Activated T-helper 1 cell treated with Interleukin-2 at 50 U/mL for 16 hours (primary cell): ENCODE data around the gene PLD2.
"Not testable (repeated sequence)": the region's sequence is repeated elsewhere in the genome, so short reads cannot be mapped to it uniquely, and the experiment has no call there.

Experiments
- DNase-seq: peaks from one replicate; pipeline ENCODE4 v3.0.0-alpha.2; 2020; ENCODE audit warnings: low read depth

Gene PLD2

GRCh38 chr17:4836221-4836620 lies 29.3 kb downstream of the PLD2 start:
- no peak for DNase-seq

- no peak for DNase-seq
Measured at GRCh38 chr17:4837471-4838308, 30.7 kb downstream of the PLD2 start.

GRCh38 chr17:4838309-4838785 lies 31.4 kb downstream of the PLD2 start:
- DNase-seq, result no peak

- DNase-seq, result no peak
Measured at GRCh38 chr17:4839221-4839620, 32.3 kb downstream of the PLD2 start.

GRCh38 chr17:4839965-4840892 lies 33.3 kb downstream of the PLD2 start:
- DNase-seq, result no peak

- no peak for DNase-seq
Measured at GRCh38 chr17:4840893-4841242, 33.9 kb downstream of the PLD2 start.

- DNase-seq, result no peak
Measured at GRCh38 chr17:4842376-4842775, 35.4 kb downstream of the PLD2 start.

GRCh38 chr17:4843321-4844000 lies 36.5 kb downstream of the PLD2 start:
- DNase-seq, result no peak

GRCh38 chr17:4845118-4845517 lies 38.2 kb downstream of the PLD2 start:
- no peak for DNase-seq

- no peak for DNase-seq
Measured at GRCh38 chr17:4846635-4847390, 39.9 kb downstream of the PLD2 start.

GRCh38 chr17:4849011-4849536 lies 42.1 kb downstream of the PLD2 start:
- no peak for DNase-seq

GRCh38 chr17:4850246-4850645 lies 43.3 kb downstream of the PLD2 start:
- DNase-seq, result no peak

GRCh38 chr17:4851084-4851483 lies 44.1 kb downstream of the PLD2 start:
- DNase-seq, result no peak

- DNase-seq, result no peak
Measured at GRCh38 chr17:4852567-4853207, 45.7 kb downstream of the PLD2 start.

- no peak for DNase-seq
Measured at GRCh38 chr17:4853208-4853671, 46.3 kb downstream of the PLD2 start.

GRCh38 chr17:4854111-4854681 lies 47.2 kb downstream of the PLD2 start:
- DNase-seq, result no peak

GRCh38 chr17:4856271-4856936 lies 49.5 kb downstream of the PLD2 start:
- no peak for DNase-seq

GRCh38 chr17:4856937-4857314 lies 50.0 kb downstream of the PLD2 start:
- DNase-seq, result no peak

GRCh38 chr17:4857347-4857746 lies 50.4 kb downstream of the PLD2 start:
- not testable (repeated sequence) for DNase-seq
